ENCODE data around the gene FCRLB.

DNA sequence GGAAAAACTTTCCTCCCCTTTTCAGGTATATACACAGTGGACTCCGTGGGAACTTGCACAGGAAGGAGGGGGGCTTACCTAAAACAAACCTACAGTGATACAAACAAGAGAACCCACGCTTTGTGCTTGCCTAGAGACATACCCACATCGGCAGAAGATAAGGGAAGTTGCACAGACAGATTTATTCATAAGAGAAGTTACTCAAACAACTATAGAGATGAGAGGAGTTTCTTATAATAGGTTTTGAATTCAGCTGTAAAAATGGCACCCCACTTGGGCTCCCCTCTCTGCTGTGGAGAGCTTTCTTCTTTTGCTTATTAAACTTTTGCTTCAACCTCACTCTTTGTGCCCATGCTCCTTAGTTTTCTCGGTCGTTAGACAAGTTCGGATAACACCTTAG is 26.5 kb downstream of the FCRLB start:
- no peak for TF ChIP-seq CTCF (IDR thresholded peaks at IDR 0.05)
- TF ChIP-seq EZH2 (IDR thresholded peaks at IDR 0.05; ENCODE audit: borderline replicate concordance, insufficient read depth, low read depth, low read length, poor library complexity, severe bottlenecking): no peak

Measured in B cell (primary cell).